Glutamatergic neuron (in vitro differentiated cells): Measurements from ENCODE around the gene SPA17. TPM values are rescaled to one million over a fixed set of nuclear protein-coding genes. Genes with fewer than 3 reads are reported as not detected.

ENCODE experiments used
- DNase-seq: peaks from one replicate; pipeline ENCODE4 v3.0.0; 2022
- H3K27ac Mint-ChIP-seq: one replicate; pipeline ENCODE4 v1.8.0; 2020; ENCODE audit warnings: mild to moderate bottlenecking, mixed read lengths, inconsistent platforms; ENCODE audit not compliant: unreplicated experiment
- H3K27me3 Mint-ChIP-seq: one replicate; pipeline ENCODE4 v1.8.0; 2020; ENCODE audit warnings: mild to moderate bottlenecking, moderate library complexity, mixed read lengths, inconsistent platforms; ENCODE audit not compliant: unreplicated experiment
- H3K36me3 Mint-ChIP-seq: one replicate; pipeline ENCODE4 v1.8.0; 2020; ENCODE audit warnings: mild to moderate bottlenecking, mixed read lengths, inconsistent platforms; ENCODE audit not compliant: unreplicated experiment
- H3K4me1 Mint-ChIP-seq: one replicate; pipeline ENCODE4 v1.8.0; 2020; ENCODE audit warnings: mild to moderate bottlenecking, low read depth, mixed read lengths, inconsistent platforms; ENCODE audit not compliant: unreplicated experiment
- H3K4me3 Mint-ChIP-seq: one replicate; pipeline ENCODE4 v1.8.0; 2020; ENCODE audit warnings: mild to moderate bottlenecking, mixed read lengths, inconsistent platforms; ENCODE audit not compliant: unreplicated experiment
- H3K9me3 Mint-ChIP-seq: one replicate; pipeline ENCODE4 v1.8.0; 2020; ENCODE audit warnings: mild to moderate bottlenecking, moderate library complexity, mixed read lengths, inconsistent platforms; ENCODE audit not compliant: unreplicated experiment
- CTCF ChIP-seq: fragments of 200-600 bp; sonication (generic); IDR thresholded peaks from one replicate; pipeline ENCODE4 v1.5.0; 2021; ENCODE audit not compliant: partially characterized antibody, unreplicated experiment
- total RNA-seq: library from RNA; stranded (reverse); fragmentation: NEBNext Ultra II Directional; extraction: Animal tissue kit (Norgen Biotek cat#: 25700); gene quantifications from one replicate; pipeline ENCODE4 v1.2.1, GENCODE V29; 2021; ENCODE audit not compliant: unreplicated experiment

SPA17 gene
- total RNA-seq, 1 donor from 2014 or later = 4.6 TPM

GRCh38 chr11:124669193-124669592 is 4.5 kb upstream of the SPA17 start:
- TF ChIP-seq CTCF = peak; percentile 69
- Mint-ChIP-seq H3K27me3 (peaks cover 1% of the 10 kb centered on the region), H3K9me3 (peaks cover 5% of the 10 kb centered on the region), H3K4me1 (no peaks in the 10 kb centered on the region), H3K4me3 (no peak overlapping the region), H3K27ac (no peak overlapping the region), H3K36me3 (no peaks in the 10 kb centered on the region)
- DNase-seq = peak; percentile 22

DNA sequence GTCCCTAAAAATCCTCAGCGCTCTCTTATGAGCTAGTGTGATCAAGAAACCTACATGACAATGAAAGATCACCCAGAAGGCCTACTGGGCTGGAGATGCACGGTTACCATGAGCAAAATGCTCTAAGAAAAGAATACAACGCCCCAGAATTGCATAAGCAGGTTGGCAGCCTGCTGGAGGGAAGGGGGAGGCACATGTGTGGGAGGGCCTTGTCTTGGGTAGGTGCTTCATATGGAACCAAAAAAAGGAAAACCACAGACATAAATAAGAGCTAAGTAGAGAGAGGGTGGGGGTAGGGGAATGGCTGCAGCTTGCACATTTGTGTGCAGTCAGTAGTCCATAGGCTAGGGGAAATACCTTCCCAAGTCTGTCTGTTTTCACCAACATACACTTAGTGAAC is 3.0 kb upstream of the SPA17 start:
- no peak overlapping the region for H3K4me3 Mint-ChIP-seq
- peaks cover 5% of the 10 kb centered on the region for H3K9me3 Mint-ChIP-seq
- no peaks in the 10 kb centered on the region for H3K36me3 Mint-ChIP-seq
- no peak overlapping the region for H3K27ac Mint-ChIP-seq
- no peak for TF ChIP-seq CTCF
- no peak for DNase-seq
- no peaks in the 10 kb centered on the region for H3K27me3 Mint-ChIP-seq
- H3K4me1 Mint-ChIP-seq = no peaks in the 10 kb centered on the region

- no peak for TF ChIP-seq CTCF
- DNase-seq = no peak
- Mint-ChIP-seq H3K36me3 (no peaks in the 10 kb centered on the region), H3K27ac (no peak overlapping the region), H3K27me3 (no peaks in the 10 kb centered on the region), H3K9me3 (peaks cover 5% of the 10 kb centered on the region), H3K4me1 (no peaks in the 10 kb centered on the region), H3K4me3 (peak overlapping the region; percentile 81)
Observed at GRCh38 chr11:124672536-124673215, 1.0 kb upstream of the SPA17 start.

DNA sequence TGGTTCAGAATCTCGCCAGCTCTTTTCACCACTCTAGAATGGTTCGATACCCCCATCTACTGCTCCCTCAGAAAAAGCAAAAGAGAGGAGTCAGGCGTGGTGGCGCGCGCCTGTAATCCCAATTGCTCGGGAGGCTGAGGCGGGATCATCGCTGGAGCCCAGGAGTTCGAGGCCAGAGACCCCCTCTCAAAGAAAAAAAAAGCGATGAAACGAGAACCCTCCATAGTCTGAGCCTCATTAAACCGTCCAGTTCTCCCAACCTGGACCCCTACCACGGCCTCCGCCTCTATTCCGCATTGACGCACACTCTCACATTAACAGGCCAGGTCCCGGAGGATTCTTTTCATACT is 439 bp downstream of the SPA17 start:
- H3K9me3 Mint-ChIP-seq = peaks cover 5% of the 10 kb centered on the region
- no peak for TF ChIP-seq CTCF
- H3K27ac Mint-ChIP-seq = peak overlapping the region; percentile 89
- DNase-seq = no peak
- no peaks in the 10 kb centered on the region for H3K27me3 Mint-ChIP-seq
- H3K36me3 Mint-ChIP-seq = no peaks in the 10 kb centered on the region
- H3K4me1 Mint-ChIP-seq = no peaks in the 10 kb centered on the region
- H3K4me3 Mint-ChIP-seq = peak overlapping the region; percentile 94

GRCh38 chr11:124674571-124674970 is 867 bp downstream of the SPA17 start:
- H3K4me1 Mint-ChIP-seq = no peaks in the 10 kb centered on the region
- no peak for TF ChIP-seq CTCF
- H3K4me3 Mint-ChIP-seq = peak overlapping the region; percentile 94
- no peaks in the 10 kb centered on the region for H3K27me3 Mint-ChIP-seq
- H3K36me3 Mint-ChIP-seq = no peaks in the 10 kb centered on the region
- no peak for DNase-seq
- H3K9me3 Mint-ChIP-seq = peaks cover 5% of the 10 kb centered on the region
- peak overlapping the region; percentile 89 for H3K27ac Mint-ChIP-seq
